Measurements from ENCODE around the gene PTPRN. TPM values are rescaled to one million over a fixed set of nuclear protein-coding genes. Genes with fewer than 3 reads are reported as not detected.

PTPRN gene
- total and polyA plus RNA-seq, 2 of the 8 experiments (the other 6 are each of a cell fraction or from before 2014, with no cell fraction given), result 5.4 to 8.2 TPM

- H2BK120ac ChIP-seq (replicated peaks; ENCODE audit: low read depth, low read length), result no peak overlapping the region
- 88% methylated on average over 9 of the region's 9 CpGs; no CpG with 5 or more reads in 1 of the 2 experiments for WGBS, 2 experiments (ENCODE audit: extremely low coverage in 1 of 2, insufficient coverage in 1 of 2, insufficient read length in 1 of 2, insufficient replicate concordance in 2 of 2, low coverage in 1 of 2, low lambda C conversion rate in 2 of 2, missing lambda C conversion rate in 1 of 2)
- no peak overlapping the region for H2BK5ac ChIP-seq (ENCODE audit: low read depth, low read length)
- H3K36me3 ChIP-seq (ENCODE audit: control insufficient read depth in 2 of 4, insufficient read depth in 4 of 4, low read length in 3 of 4), result no peaks in the 10 kb centered on the region
- no peak overlapping the region for H3K14ac ChIP-seq (ENCODE audit: insufficient read length)
- TF ChIP-seq POLR2AphosphoS5 (IDR thresholded peaks at IDR 0.05; ENCODE audit: low read depth, low read length), result no peak
- TF ChIP-seq CHD1 (IDR thresholded peaks at IDR 0.05; ENCODE audit: low read depth, low read length), result no peak
- TF ChIP-seq RBBP5 (IDR thresholded peaks at IDR 0.05; ENCODE audit: borderline replicate concordance, low read depth, low read length), result no peak
- no peak for TF ChIP-seq KDM1A (IDR thresholded peaks at IDR 0.05; ENCODE audit: borderline replicate concordance, low read length)
- H3K27me3 ChIP-seq (replicated peaks in 1 of 4; ENCODE audit: control insufficient read depth in 3 of 4, extremely low read depth in 1 of 4, insufficient read depth in 3 of 4, low read length in 3 of 4), result peaks cover 0 to 12% (median 4%) of the 10 kb centered on the region in 4 experiments; a peak in 4 of 7 replicates
- H3K56ac ChIP-seq (replicated peaks; ENCODE audit: insufficient read length, low read depth, low read length), result no peak overlapping the region
- no peaks in the 10 kb centered on the region for H4K20me1 ChIP-seq (replicated peaks in 1 of 2; ENCODE audit: control insufficient read depth in 1 of 2, insufficient read depth in 2 of 2, low read length in 2 of 2)
- POLR2A ChIA-PET (ENCODE audit: partially characterized antibody), result no interaction called here
- no peak for DNase-seq (ENCODE audit: low read depth in 1 of 2, low spot score in 2 of 2)
- H2BK12ac ChIP-seq (ENCODE audit: low read depth, low read length), result no peak overlapping the region
- no peak overlapping the region for H3K4me2 ChIP-seq (ENCODE audit: insufficient read depth in 1 of 2, low read depth in 2 of 2, low read length in 2 of 2)
- no peak overlapping the region for H3K4me3 ChIP-seq (ENCODE audit: extremely low read depth in 1 of 4, insufficient read depth in 2 of 4, low read depth in 3 of 4, low read length in 4 of 4)
- H3K27ac ChIP-seq (ENCODE audit: low read depth, low read length), result no peak overlapping the region
- H3K23me2 ChIP-seq (ENCODE audit: low read depth, low read length), result no peaks in the 10 kb centered on the region
- CTCF ChIA-PET (ENCODE audit: partially characterized antibody), result interaction anchor here (0.7 to 1.6 kb wide), 6 partner anchors 9 to 205 kb away, joined by 3 to 4 read pairs (median 3); no protein-coding TSS in a partner anchor
- no peak overlapping the region for H2AFZ ChIP-seq (ENCODE audit: low read length)
- no peaks in the 10 kb centered on the region for H3K9me3 ChIP-seq (ENCODE audit: insufficient read depth in 2 of 2, low read depth in 1 of 2, low read length in 1 of 2)
- no peak overlapping the region for H4K8ac ChIP-seq (ENCODE audit: extremely low read depth, insufficient read depth, low read length)
- H3K9ac ChIP-seq (replicated peaks in 1 of 4; ENCODE audit: extremely low read depth in 1 of 4, low read depth in 3 of 4, low read length in 3 of 4), result no peak overlapping the region
- no peak overlapping the region for H4K5ac ChIP-seq (ENCODE audit: insufficient read length, low read depth, low read length)
- no peak overlapping the region for H3K18ac ChIP-seq (ENCODE audit: extremely low read depth, low read length)
- no peak overlapping the region for H2AK5ac ChIP-seq (ENCODE audit: low read depth, low read length)
- H2BK15ac ChIP-seq (ENCODE audit: low read length), result no peak overlapping the region
- H3K79me2 ChIP-seq (ENCODE audit: control insufficient read depth in 1 of 2, insufficient read depth in 2 of 2, low read length in 2 of 2), result no peaks in the 10 kb centered on the region
- no peak overlapping the region for H4K91ac ChIP-seq (replicated peaks; ENCODE audit: insufficient read length, low read length)
- no peaks in the 10 kb centered on the region for H3K4me1 ChIP-seq (replicated peaks in 1 of 4; ENCODE audit: control insufficient read depth in 3 of 4, insufficient read depth in 4 of 4, low read length in 3 of 4)
- no peak for FAIRE-seq
- H2BK20ac ChIP-seq (ENCODE audit: low read length), result no peak overlapping the region
- H3K4ac ChIP-seq (replicated peaks; ENCODE audit: insufficient read length, low read depth, low read length), result no peak overlapping the region
- no peak overlapping the region for H3K23ac ChIP-seq (ENCODE audit: insufficient read length)
- no peaks in the 10 kb centered on the region for H3K79me1 ChIP-seq (ENCODE audit: low read depth, low read length)
These were observed 16.6 kb upstream of the PTPRN start for GRCh38 chr2:219325657-219326315.
